SK-N-SH treated with all-trans-retinoic acid at 6 μM for 48 hours (cell line): ENCODE measurements around the gene PRKACB.
A peak's percentile ranks its signal among the peaks of the same experiment; 100 is the strongest.

Experiments used
- ATAC-seq: fragments of 200-7000 bp; cut with Tn5 transposase; 3 replicates; pipeline ENCODE4 v1.9.1; 2020; ENCODE audit warnings: mild to moderate bottlenecking, moderate library complexity
- ARNTL ChIP-seq: fragments of 450-650 bp; formaldehyde crosslinking; IDR thresholded peaks from 2 replicates; pipeline ENCODE4 v1.5.0; 2020; ENCODE audit warnings: low read depth, mild to moderate bottlenecking, moderate library complexity, borderline replicate concordance
- BACH2 ChIP-seq: fragments of 250-450 bp; sonication (Bioruptor Pico); IDR thresholded peaks from 2 replicates; pipeline ENCODE4 v1.9.0; 2021; ENCODE audit warnings: mild to moderate bottlenecking, borderline replicate concordance
- CSDC2 ChIP-seq: fragments of 250-450 bp; sonication (Bioruptor Pico); IDR thresholded peaks from 2 replicates; pipeline ENCODE4 v1.5.0; 2020; ENCODE audit warnings: mild to moderate bottlenecking, moderate library complexity
- GLIS3 ChIP-seq: fragments of 250-450 bp; sonication (Bioruptor Pico); IDR thresholded peaks from 2 replicates; pipeline ENCODE4 v1.5.0; 2020; ENCODE audit warnings: mild to moderate bottlenecking, moderate library complexity
- ISL1 ChIP-seq: fragments of 250-450 bp; sonication (Bioruptor Pico); IDR thresholded peaks from 2 replicates; pipeline ENCODE4 v2.1.2; 2022; ENCODE audit warnings: mild to moderate bottlenecking, moderate library complexity
- OSR1 ChIP-seq: fragments of 250-450 bp; sonication (Bioruptor Pico); IDR thresholded peaks from 2 replicates; pipeline ENCODE4 v1.8.0; 2022; ENCODE audit warnings: moderate library complexity, mild to moderate bottlenecking, inconsistent platforms
- POU6F1 ChIP-seq: fragments of 250-450 bp; sonication (Bioruptor Pico); IDR thresholded peaks from 2 replicates; pipeline ENCODE4 v1.8.0; 2021; ENCODE audit warnings: low read depth, mild to moderate bottlenecking, moderate library complexity, borderline replicate concordance
- RARB ChIP-seq: fragments of 250-450 bp; sonication (Bioruptor Pico); IDR thresholded peaks from 2 replicates; pipeline ENCODE4 v1.8.0; 2021; ENCODE audit warnings: mild to moderate bottlenecking, moderate library complexity
- SNAI2 ChIP-seq: fragments of 250-450 bp; sonication (Bioruptor Pico); IDR thresholded peaks from 2 replicates; pipeline ENCODE4 v1.5.0; 2020; ENCODE audit warnings: mild to moderate bottlenecking, moderate library complexity
- TCF4 ChIP-seq: fragments of 250-450 bp; sonication (Bioruptor Pico); IDR thresholded peaks from 2 replicates; pipeline ENCODE4 v1.8.0; 2021; ENCODE audit warnings: mild to moderate bottlenecking, moderate library complexity, borderline replicate concordance
- TOX ChIP-seq: fragments of 250-450 bp; sonication (Bioruptor Pico); IDR thresholded peaks from 2 replicates; pipeline ENCODE4 v1.8.0; 2021; ENCODE audit warnings: mild to moderate bottlenecking, moderate library complexity, borderline replicate concordance
- ZC3H10 ChIP-seq: fragments of 250-450 bp; sonication (Bioruptor Pico); IDR thresholded peaks from 2 replicates; pipeline ENCODE4 v1.5.1; 2021; ENCODE audit warnings: mild to moderate bottlenecking, moderate library complexity
- ZFP3 ChIP-seq: fragments of 250-450 bp; sonication (Bioruptor Pico); IDR thresholded peaks from 2 replicates; pipeline ENCODE4 v1.5.0; 2020; ENCODE audit warnings: mild to moderate bottlenecking, moderate library complexity
- ZFP30 ChIP-seq: fragments of 450-650 bp; formaldehyde crosslinking; IDR thresholded peaks from 2 replicates; pipeline ENCODE4 v1.5.0; 2022; ENCODE audit warnings: mild to moderate bottlenecking, moderate library complexity
- ZNF565 ChIP-seq: fragments of 450-650 bp; formaldehyde crosslinking; conservative IDR thresholded peaks from 2 replicates; pipeline ENCODE4 v1.5.0; 2020; ENCODE audit warnings: low read depth, mild to moderate bottlenecking, moderate library complexity
- ZNF70 ChIP-seq: fragments of 450-650 bp; formaldehyde crosslinking; IDR thresholded peaks from 2 replicates; pipeline ENCODE4 v1.5.0; 2020; ENCODE audit warnings: mild to moderate bottlenecking, moderate library complexity
- ZNF8 ChIP-seq: fragments of 450-650 bp; formaldehyde crosslinking; IDR thresholded peaks from 2 replicates; pipeline ENCODE4 v1.5.0; 2020; ENCODE audit warnings: mild to moderate bottlenecking, moderate library complexity
- TF ChIP-seq, protein P1 (sequence below): fragments of 250-450 bp; sonication (Bioruptor Pico); IDR thresholded peaks from 2 replicates; pipeline ENCODE4 v1.5.1; 2021; ENCODE audit warnings: mild to moderate bottlenecking, moderate library complexity
- TF ChIP-seq, protein P2 (sequence below): fragments of 250-450 bp; sonication (Bioruptor Pico); IDR thresholded peaks from 2 replicates; pipeline ENCODE4 v1.5.0; 2020; ENCODE audit warnings: mild to moderate bottlenecking, moderate library complexity
- TF ChIP-seq, protein P3 (sequence below): fragments of 250-450 bp; sonication (Bioruptor Pico); IDR thresholded peaks from 2 replicates; pipeline ENCODE4 v1.5.1; 2020; ENCODE audit warnings: low read depth, mild to moderate bottlenecking, moderate library complexity

Gene PRKACB

GRCh38 chr1:84101204-84101603, 42.9 kb upstream of the PRKACB start (continued):
- TF ChIP-seq, protein P1, sequence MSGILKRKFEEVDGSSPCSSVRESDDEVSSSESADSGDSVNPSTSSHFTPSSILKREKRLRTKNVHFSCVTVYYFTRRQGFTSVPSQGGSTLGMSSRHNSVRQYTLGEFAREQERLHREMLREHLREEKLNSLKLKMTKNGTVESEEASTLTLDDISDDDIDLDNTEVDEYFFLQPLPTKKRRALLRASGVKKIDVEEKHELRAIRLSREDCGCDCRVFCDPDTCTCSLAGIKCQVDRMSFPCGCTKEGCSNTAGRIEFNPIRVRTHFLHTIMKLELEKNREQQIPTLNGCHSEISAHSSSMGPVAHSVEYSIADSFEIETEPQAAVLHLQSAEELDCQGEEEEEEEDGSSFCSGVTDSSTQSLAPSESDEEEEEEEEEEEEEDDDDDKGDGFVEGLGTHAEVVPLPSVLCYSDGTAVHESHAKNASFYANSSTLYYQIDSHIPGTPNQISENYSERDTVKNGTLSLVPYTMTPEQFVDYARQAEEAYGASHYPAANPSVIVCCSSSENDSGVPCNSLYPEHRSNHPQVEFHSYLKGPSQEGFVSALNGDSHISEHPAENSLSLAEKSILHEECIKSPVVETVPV (CRISPR knock-in tag) = no peak

GRCh38 chr1:84103197-84103992, 40.7 kb upstream of the PRKACB start:
- ATAC-seq = peak; percentile 96

DNA sequence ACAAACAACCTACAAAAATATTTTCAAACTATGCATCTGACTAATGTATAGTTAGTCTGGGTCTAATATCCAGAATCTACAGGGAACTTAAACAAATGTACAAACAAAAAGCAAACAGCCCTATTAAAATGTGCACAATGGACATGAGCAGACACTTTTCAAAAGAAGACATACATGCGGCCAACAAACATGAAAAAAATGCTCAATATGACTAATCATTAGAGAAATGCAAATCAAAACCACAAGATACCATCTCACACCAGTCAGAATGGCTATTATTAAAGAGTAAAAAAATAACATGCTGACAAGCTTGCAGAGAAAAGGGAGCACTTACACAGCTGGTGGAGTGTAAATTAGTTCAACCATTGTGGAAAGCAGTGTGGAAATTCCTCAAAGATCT, 36.5 kb upstream of the PRKACB start:
- ATAC-seq = peak; percentile 60

More at GRCh38 chr1:84103197-84103992, 40.7 kb upstream of the PRKACB start:
- TF ChIP-seq ZC3H10 (no peak), OSR1 (CRISPR knock-in tag) (no peak), CSDC2 (CRISPR knock-in tag) (no peak), SNAI2 (CRISPR knock-in tag) (no peak), GLIS3 (CRISPR knock-in tag) (no peak), POU6F1 (CRISPR knock-in tag) (no peak), ZFP3 (CRISPR knock-in tag) (0 out of 2 replicates have a peak, but pooled peaks have one; percentile 50), RARB (no peak), ISL1 (CRISPR knock-in tag) (0 out of 2 replicates have a peak, but pooled peaks have one; percentile 40), ZNF70 (CRISPR knock-in tag) (no peak), ARNTL (CRISPR knock-in tag) (no peak), ZFP30 (CRISPR knock-in tag) (no peak), BACH2 (CRISPR knock-in tag) (no peak), TOX (CRISPR knock-in tag) (no peak), ZNF8 (CRISPR knock-in tag) (no peak)
- TF ChIP-seq, protein P1 (CRISPR knock-in tag) = no peak
- TF ChIP-seq, protein P2, sequence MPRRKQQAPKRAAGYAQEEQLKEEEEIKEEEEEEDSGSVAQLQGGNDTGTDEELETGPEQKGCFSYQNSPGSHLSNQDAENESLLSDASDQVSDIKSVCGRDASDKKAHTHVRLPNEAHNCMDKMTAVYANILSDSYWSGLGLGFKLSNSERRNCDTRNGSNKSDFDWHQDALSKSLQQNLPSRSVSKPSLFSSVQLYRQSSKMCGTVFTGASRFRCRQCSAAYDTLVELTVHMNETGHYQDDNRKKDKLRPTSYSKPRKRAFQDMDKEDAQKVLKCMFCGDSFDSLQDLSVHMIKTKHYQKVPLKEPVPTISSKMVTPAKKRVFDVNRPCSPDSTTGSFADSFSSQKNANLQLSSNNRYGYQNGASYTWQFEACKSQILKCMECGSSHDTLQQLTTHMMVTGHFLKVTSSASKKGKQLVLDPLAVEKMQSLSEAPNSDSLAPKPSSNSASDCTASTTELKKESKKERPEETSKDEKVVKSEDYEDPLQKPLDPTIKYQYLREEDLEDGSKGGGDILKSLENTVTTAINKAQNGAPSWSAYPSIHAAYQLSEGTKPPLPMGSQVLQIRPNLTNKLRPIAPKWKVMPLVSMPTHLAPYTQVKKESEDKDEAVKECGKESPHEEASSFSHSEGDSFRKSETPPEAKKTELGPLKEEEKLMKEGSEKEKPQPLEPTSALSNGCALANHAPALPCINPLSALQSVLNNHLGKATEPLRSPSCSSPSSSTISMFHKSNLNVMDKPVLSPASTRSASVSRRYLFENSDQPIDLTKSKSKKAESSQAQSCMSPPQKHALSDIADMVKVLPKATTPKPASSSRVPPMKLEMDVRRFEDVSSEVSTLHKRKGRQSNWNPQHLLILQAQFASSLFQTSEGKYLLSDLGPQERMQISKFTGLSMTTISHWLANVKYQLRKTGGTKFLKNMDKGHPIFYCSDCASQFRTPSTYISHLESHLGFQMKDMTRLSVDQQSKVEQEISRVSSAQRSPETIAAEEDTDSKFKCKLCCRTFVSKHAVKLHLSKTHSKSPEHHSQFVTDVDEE (CRISPR knock-in tag) = no peak
- TF ChIP-seq, protein P3, sequence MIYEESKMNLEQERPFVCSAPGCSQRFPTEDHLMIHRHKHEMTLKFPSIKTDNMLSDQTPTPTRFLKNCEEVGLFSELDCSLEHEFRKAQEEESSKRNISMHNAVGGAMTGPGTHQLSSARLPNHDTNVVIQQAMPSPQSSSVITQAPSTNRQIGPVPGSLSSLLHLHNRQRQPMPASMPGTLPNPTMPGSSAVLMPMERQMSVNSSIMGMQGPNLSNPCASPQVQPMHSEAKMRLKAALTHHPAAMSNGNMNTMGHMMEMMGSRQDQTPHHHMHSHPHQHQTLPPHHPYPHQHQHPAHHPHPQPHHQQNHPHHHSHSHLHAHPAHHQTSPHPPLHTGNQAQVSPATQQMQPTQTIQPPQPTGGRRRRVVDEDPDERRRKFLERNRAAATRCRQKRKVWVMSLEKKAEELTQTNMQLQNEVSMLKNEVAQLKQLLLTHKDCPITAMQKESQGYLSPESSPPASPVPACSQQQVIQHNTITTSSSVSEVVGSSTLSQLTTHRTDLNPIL (CRISPR knock-in tag) = no peak
- TF ChIP-seq, all 23 proteins: peak for 2

DNA sequence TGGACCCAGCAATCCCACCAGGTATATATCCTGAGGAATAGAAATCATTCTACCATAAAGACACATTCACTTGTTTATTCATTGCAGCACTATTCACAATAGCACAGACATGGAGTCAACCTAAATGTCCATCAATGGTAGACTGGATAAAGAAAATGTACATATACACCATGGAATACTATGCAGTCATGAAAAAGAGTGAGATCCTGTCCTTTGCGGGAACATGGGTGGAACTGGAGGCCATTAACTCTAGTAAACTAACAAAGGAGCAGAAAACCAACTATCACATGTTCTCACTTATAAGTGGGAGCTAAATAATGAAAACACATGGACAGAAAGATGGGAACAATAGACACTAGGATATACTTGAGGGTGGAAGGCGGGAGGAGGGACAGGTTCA, 36.1 kb upstream of the PRKACB start:
- ATAC-seq = no peak
- TF ChIP-seq ZNF565 (no peak), TCF4 (CRISPR knock-in tag) (no peak), ZNF70 (CRISPR knock-in tag) (no peak), ARNTL (CRISPR knock-in tag) (no peak), ZC3H10 (no peak), OSR1 (CRISPR knock-in tag) (no peak), SNAI2 (CRISPR knock-in tag) (no peak), TOX (CRISPR knock-in tag) (no peak), RARB (no peak), GLIS3 (CRISPR knock-in tag) (no peak), BACH2 (CRISPR knock-in tag) (no peak), ZFP30 (CRISPR knock-in tag) (no peak), ISL1 (CRISPR knock-in tag) (no peak)
- TF ChIP-seq, protein P3 (CRISPR knock-in tag) = no peak
- TF ChIP-seq, protein P2 (CRISPR knock-in tag) = no peak
